Loucy (cell line): ENCODE results near the gene GON4L.

ENCODE experiments used
- H2AFZ ChIP-seq: fragments of 200-600 bp; sonication (generic); 2 replicates; pipeline ENCODE4 v1.6.0; 2016; ENCODE audit warnings: antibody characterized with exemption, mild to moderate bottlenecking, low read length, moderate library complexity
- H3F3A ChIP-seq: fragments of 200-600 bp; 2 replicates; pipeline ENCODE4 v1.6.0; 2016; ENCODE audit warnings: antibody characterized with exemption, low read depth, mild to moderate bottlenecking
- H3K27me3 ChIP-seq: fragments of 200-600 bp; sonication (generic); 2 replicates; pipeline ENCODE4 v1.6.1; 2014; ENCODE audit warnings: low read length, mild to moderate bottlenecking; ENCODE audit not compliant: insufficient read depth, poor library complexity, severe bottlenecking
- H3K36me3 ChIP-seq: fragments of 200-600 bp; sonication (generic); 2 replicates; pipeline ENCODE4 v1.6.1; 2016; ENCODE audit warnings: low read length; ENCODE audit not compliant: insufficient read depth
- H3K4me1 ChIP-seq: fragments of 200-600 bp; sonication (generic); 2 replicates; pipeline ENCODE4 v1.5.1; 2014; ENCODE audit warnings: low read length, mild to moderate bottlenecking; ENCODE audit not compliant: insufficient read depth, poor library complexity, severe bottlenecking
- H3K4me2 ChIP-seq: fragments of 200-600 bp; sonication (generic); 2 replicates; pipeline ENCODE4 v1.6.0; 2014; ENCODE audit warnings: antibody characterized with exemption, low read length, low read depth, mild to moderate bottlenecking; ENCODE audit not compliant: poor library complexity, severe bottlenecking
- H3K4me3 ChIP-seq: fragments of 200-600 bp; sonication (generic); 2 replicates; pipeline ENCODE4 v1.5.1; 2014; ENCODE audit warnings: low read length, mild to moderate bottlenecking, mixed read lengths; ENCODE audit not compliant: poor library complexity, severe bottlenecking
- H3K79me2 ChIP-seq: fragments of 200-600 bp; sonication (generic); 2 replicates; pipeline ENCODE4 v1.6.1; 2014; ENCODE audit warnings: low read length; ENCODE audit not compliant: insufficient read depth
- H3K9ac ChIP-seq: fragments of 200-600 bp; sonication (generic); 2 replicates; pipeline ENCODE4 v1.6.0; 2014; ENCODE audit warnings: mild to moderate bottlenecking, low read depth, low read length, moderate library complexity; ENCODE audit not compliant: poor library complexity, severe bottlenecking
- H3K9me2 ChIP-seq: fragments of 200-600 bp; sonication (generic); replicated peaks from 2 replicates; pipeline ENCODE4 v1.6.1; 2016; ENCODE audit warnings: low read depth, low read length, mixed read lengths
- H3K9me3 ChIP-seq: fragments of 200-600 bp; sonication (generic); 2 replicates; pipeline ENCODE4 v1.6.1; 2014; ENCODE audit warnings: mild to moderate bottlenecking, antibody characterized with exemption, low read length, low read depth; ENCODE audit not compliant: insufficient read depth
- H4K20me1 ChIP-seq: fragments of 200-600 bp; sonication (generic); 2 replicates; pipeline ENCODE4 v1.6.0; 2014; ENCODE audit warnings: antibody characterized with exemption, low read length, mild to moderate bottlenecking; ENCODE audit not compliant: insufficient read depth, poor library complexity, severe bottlenecking
- EZH2phosphoT487 ChIP-seq: fragments of 200-600 bp; IDR thresholded peaks from 2 replicates; pipeline ENCODE4 v1.6.1; 2018; ENCODE audit warnings: antibody characterized with exemption, mild to moderate bottlenecking, moderate library complexity, borderline replicate concordance
- TF ChIP-seq, protein P1 (sequence below): fragments of 200-600 bp; sonication (generic); conservative IDR thresholded peaks from 2 replicates; pipeline ENCODE4 v1.5.1; 2014; ENCODE audit warnings: mild to moderate bottlenecking, antibody characterized with exemption, low read length

GON4L gene

DNA sequence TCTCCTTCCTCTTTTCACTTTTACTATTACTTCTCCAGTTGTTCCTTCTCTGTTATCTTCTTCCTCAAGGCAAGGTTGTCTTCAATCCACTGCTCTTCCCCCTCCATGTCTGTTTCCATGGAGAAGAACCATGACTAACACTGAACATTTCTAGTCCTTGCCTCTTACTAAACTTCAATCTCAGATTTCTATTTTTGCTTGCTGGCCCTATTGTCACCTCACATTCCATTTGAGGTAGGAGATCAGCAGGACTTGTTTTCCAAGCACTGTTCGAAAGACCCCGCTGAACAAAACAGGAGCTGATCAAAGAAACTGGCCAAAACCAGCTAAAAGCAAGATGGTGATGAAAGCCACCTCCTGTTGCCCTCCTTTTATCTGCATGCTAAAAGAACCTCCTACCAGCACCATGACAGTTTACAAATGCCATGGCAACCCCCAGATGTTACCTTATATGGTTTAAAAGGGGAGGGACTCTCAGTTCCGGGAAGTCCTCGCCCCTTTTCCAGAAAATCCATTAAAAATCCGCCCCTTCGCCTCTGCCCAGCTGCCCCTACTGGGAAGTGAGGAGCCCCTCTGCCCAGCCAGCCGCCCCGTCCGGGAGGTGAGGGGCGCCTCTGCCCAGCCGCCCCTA lies 22.6 kb downstream of the GON4L start:
- no peaks in the 10 kb centered on the region for H3K4me1 ChIP-seq
- no peak overlapping the region for H3K4me3 ChIP-seq
- H3K79me2 ChIP-seq, result peaks cover 29% of the 10 kb centered on the region; the same call in 1 of the 2 replicates
- no peak overlapping the region for H3K4me2 ChIP-seq
- no peaks in the 10 kb centered on the region for H3K9me2 ChIP-seq
- no peak for TF ChIP-seq EZH2phosphoT487
- TF ChIP-seq, protein P1, sequence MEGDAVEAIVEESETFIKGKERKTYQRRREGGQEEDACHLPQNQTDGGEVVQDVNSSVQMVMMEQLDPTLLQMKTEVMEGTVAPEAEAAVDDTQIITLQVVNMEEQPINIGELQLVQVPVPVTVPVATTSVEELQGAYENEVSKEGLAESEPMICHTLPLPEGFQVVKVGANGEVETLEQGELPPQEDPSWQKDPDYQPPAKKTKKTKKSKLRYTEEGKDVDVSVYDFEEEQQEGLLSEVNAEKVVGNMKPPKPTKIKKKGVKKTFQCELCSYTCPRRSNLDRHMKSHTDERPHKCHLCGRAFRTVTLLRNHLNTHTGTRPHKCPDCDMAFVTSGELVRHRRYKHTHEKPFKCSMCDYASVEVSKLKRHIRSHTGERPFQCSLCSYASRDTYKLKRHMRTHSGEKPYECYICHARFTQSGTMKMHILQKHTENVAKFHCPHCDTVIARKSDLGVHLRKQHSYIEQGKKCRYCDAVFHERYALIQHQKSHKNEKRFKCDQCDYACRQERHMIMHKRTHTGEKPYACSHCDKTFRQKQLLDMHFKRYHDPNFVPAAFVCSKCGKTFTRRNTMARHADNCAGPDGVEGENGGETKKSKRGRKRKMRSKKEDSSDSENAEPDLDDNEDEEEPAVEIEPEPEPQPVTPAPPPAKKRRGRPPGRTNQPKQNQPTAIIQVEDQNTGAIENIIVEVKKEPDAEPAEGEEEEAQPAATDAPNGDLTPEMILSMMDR, result no peak
- no peaks in the 10 kb centered on the region for H3K9me3 ChIP-seq
- no peak overlapping the region for H3K9ac ChIP-seq
- H4K20me1 ChIP-seq, result no peaks in the 10 kb centered on the region
- peaks cover 2% of the 10 kb centered on the region; the same call in 1 of the 2 replicates for H3K36me3 ChIP-seq
- H3K27me3 ChIP-seq, result no peaks in the 10 kb centered on the region
- no peaks in the 10 kb centered on the region for H3F3A ChIP-seq
- H2AFZ ChIP-seq, result no peak overlapping the region

DNA sequence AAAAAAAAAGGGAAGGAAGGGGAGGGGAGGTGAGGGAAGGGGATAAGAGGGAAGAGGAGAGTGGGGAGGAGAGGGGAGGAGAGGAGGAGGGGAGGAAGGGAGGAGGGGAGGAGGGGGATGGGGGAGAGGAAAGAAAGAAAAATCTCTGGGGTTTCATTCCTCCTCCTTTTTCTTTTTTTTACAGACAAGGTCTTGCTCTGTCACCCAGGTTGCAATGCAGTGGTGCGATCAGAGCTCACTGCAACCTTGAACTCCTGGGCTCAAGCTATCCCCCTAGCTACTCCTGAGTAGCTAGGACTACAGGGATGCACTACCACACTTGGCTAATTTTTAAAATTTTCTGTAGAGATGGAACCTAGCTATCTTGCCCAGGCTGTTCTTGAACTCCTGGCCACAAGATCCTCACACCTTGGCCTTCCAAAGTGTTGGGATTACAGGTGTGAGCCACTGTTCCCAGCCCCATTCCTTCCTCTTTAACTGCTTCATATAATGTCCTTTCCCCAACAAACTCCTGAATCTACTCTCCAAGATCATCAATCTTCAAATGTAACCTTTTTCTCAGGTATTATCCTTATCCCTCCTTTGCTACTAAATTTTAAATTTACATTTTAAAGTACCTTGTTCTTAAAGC lies 23.2 kb downstream of the GON4L start:
- Histone ChIP-seq H3F3A (no peaks in the 10 kb centered on the region), H3K9me3 (no peaks in the 10 kb centered on the region), H3K27me3 (no peaks in the 10 kb centered on the region), H3K79me2 (peaks cover 29% of the 10 kb centered on the region; the same call in 1 of the 2 replicates), H2AFZ (no peak overlapping the region), H3K9me2 (no peaks in the 10 kb centered on the region), H3K36me3 (peaks cover 2% of the 10 kb centered on the region; the same call in 1 of the 2 replicates), H3K4me1 (no peaks in the 10 kb centered on the region), H4K20me1 (no peaks in the 10 kb centered on the region), H3K4me2 (no peak overlapping the region), H3K9ac (no peak overlapping the region), H3K4me3 (no peak overlapping the region)
- TF ChIP-seq, protein P1, result no peak
- no peak for TF ChIP-seq EZH2phosphoT487

DNA sequence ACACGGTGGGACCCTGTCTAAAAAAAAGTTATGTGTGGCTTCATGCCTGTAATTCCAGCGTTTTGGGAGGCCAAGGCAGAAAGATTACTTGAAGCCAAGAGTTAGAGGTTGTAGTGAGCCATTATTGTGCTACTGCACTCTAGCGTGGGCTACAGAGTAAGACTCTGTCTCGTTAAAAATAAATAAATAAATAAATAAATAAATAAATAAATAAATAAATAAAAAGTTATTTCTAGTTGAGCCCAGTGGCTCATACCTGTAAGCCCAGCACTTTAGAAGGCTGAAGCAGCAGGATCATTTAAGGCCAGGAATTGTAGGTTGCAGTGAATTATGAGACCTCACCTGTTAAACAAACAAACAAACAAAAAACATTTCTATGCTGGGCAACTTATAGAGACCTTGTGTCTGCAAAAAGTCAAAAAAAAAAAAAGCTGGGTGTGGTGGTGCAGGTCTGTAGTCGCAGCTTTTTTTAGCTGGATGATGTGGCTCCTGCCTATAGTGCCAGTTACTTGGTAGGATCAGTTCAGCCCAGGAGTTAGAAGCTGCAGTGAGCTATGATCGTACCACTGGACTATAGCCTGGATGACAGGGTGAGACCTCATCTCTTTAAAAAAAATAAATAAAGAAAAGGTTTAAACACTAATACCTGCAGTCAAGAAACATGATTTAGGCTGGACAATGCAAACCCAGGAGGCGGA lies 25.6 kb downstream of the GON4L start:
- Histone ChIP-seq H3K4me3 (no peak overlapping the region), H2AFZ (no peak overlapping the region), H3K9me3 (no peaks in the 10 kb centered on the region), H3K36me3 (peaks cover 4% of the 10 kb centered on the region; the same call in 1 of the 2 replicates), H4K20me1 (no peaks in the 10 kb centered on the region), H3K27me3 (no peaks in the 10 kb centered on the region), H3K79me2 (0 out of 2 replicates have a peak, but pooled peaks cover 19% of the 10 kb centered on the region), H3K4me2 (no peak overlapping the region), H3K4me1 (no peaks in the 10 kb centered on the region), H3F3A (no peaks in the 10 kb centered on the region), H3K9me2 (no peaks in the 10 kb centered on the region), H3K9ac (no peak overlapping the region)
- TF ChIP-seq, protein P1, result no peak
- TF ChIP-seq EZH2phosphoT487, result no peak
